Keratinocyte (primary cell): ENCODE results near the gene TENM4. TPM values are rescaled to one million over a fixed set of nuclear protein-coding genes. Genes with fewer than 3 reads are reported as not detected.

Experiments
- DNase-seq: peaks from one replicate; pipeline ENCODE4 v3.0.0-alpha.2; 2011; ENCODE audit warnings: low read depth, missing footprints, low spot score
- FAIRE-seq: peaks from 2 replicates; lab custom pipeline; 2011; peaks lifted over from hg19 to GRCh38; lab: Jason Lieb, UNC
- H2AFZ ChIP-seq: 2 replicates; pipeline ENCODE4 v1.6.0; 2012; ENCODE audit warnings: low read length, control low read depth, inconsistent platforms; ENCODE audit not compliant: control insufficient read depth
- H3K27ac ChIP-seq: 2 replicates; pipeline ENCODE4 v1.5.1; 2011; ENCODE audit warnings: low read length; ENCODE audit not compliant: control insufficient read depth, insufficient read depth
- H3K27me3 ChIP-seq: 3 replicates; pipeline ENCODE4 v1.6.0; 2011; ENCODE audit warnings: low read length; ENCODE audit not compliant: control insufficient read depth, insufficient read depth; ENCODE audit errors: extremely low read depth
- H3K36me3 ChIP-seq, 2 experiments: 2 replicates in 1 of 2; 3 replicates in 1 of 2; pipeline ENCODE4 v1.5.1; 2011; ENCODE audit warnings: low read length in 2 of 2, mild to moderate bottlenecking in 1 of 2; ENCODE audit not compliant: control insufficient read depth in 2 of 2, insufficient read depth in 2 of 2; ENCODE audit errors: extremely low read depth in 1 of 2
- H3K4me1 ChIP-seq: 3 replicates; pipeline ENCODE4 v1.5.1; 2011; ENCODE audit warnings: low read length; ENCODE audit not compliant: control insufficient read depth, insufficient read depth; ENCODE audit errors: extremely low read depth
- H3K4me2 ChIP-seq: 3 replicates; pipeline ENCODE4 v1.6.0; 2011; ENCODE audit warnings: low read depth, low read length; ENCODE audit not compliant: control insufficient read depth, insufficient read depth; ENCODE audit errors: extremely low read depth
- H3K4me3 ChIP-seq, 3 experiments: fragments of 200-600 bp in 1 of 3; sonication (generic) in 1 of 3; 2 replicates in 2 of 3; 3 replicates in 1 of 3; pipeline ENCODE4 v1.5.1; 2011 to 2016; ENCODE audit warnings: low read length in 3 of 3, mild to moderate bottlenecking in 3 of 3, control low read depth in 2 of 3, inconsistent platforms in 1 of 3, low read depth in 1 of 3, mixed read lengths in 1 of 3, mixed run types in 1 of 3, moderate library complexity in 1 of 3; ENCODE audit not compliant: control insufficient read depth in 2 of 3, insufficient read depth in 2 of 3; ENCODE audit errors: extremely low read depth in 1 of 3
- H3K79me2 ChIP-seq: 2 replicates; pipeline ENCODE4 v1.6.0; 2012; ENCODE audit warnings: low read length; ENCODE audit not compliant: control insufficient read depth, insufficient read depth
- H3K9ac ChIP-seq: 3 replicates; pipeline ENCODE4 v1.6.0; 2011; ENCODE audit warnings: low read length; ENCODE audit not compliant: control insufficient read depth, insufficient read depth; ENCODE audit errors: extremely low read depth
- H3K9me1 ChIP-seq: 3 replicates; pipeline ENCODE4 v1.6.0; 2011; ENCODE audit warnings: low read length; ENCODE audit not compliant: control insufficient read depth, insufficient read depth; ENCODE audit errors: extremely low read depth
- H3K9me3 ChIP-seq: 2 replicates; pipeline ENCODE4 v1.5.1; 2012; ENCODE audit warnings: low read depth, low read length; ENCODE audit not compliant: control insufficient read depth
- H4K20me1 ChIP-seq: 3 replicates; pipeline ENCODE4 v1.6.0; 2011; ENCODE audit warnings: low read length; ENCODE audit not compliant: control insufficient read depth, insufficient read depth; ENCODE audit errors: extremely low read depth
- CTCF ChIP-seq, 3 experiments: IDR thresholded peaks in 1 of 3; conservative IDR thresholded peaks in 1 of 3; optimal IDR thresholded peaks in 1 of 3; 2 replicates in 2 of 3; 3 replicates in 1 of 3; pipeline versions ENCODE3 to v1.5.1; 2011; ENCODE audit warnings: low read length in 3 of 3, mild to moderate bottlenecking in 3 of 3, moderate library complexity in 2 of 3, control low read depth in 1 of 3, inconsistent platforms in 1 of 3; ENCODE audit not compliant: insufficient read depth in 2 of 3; ENCODE audit errors: extremely low read depth in 1 of 3
- EZH2 ChIP-seq: IDR thresholded peaks from one replicate; pipeline ENCODE4 v1.6.1; 2012; ENCODE audit warnings: inconsistent platforms, mild to moderate bottlenecking, low read length, moderate library complexity
- dilution Hi-C: fragments of 300-500 bp; cut with MboI; formaldehyde crosslinking; loops from one replicate; pipeline ENCODE4 v1.7.0; 2020; ENCODE audit warnings: low sequenced_read_pairs; ENCODE audit not compliant: extremely low pct_ligation_motif_present
- polyA plus RNA-seq, 5 experiments: library from polyadenylated mRNA; depleted of rRNA in 3 of 5; stranded (reverse) in 3 of 5; stranded (forward) in 1 of 5; unstranded in 1 of 5; fragments of >200 nt; gene quantifications; 1 replicate in 1 of 5; 2 replicates in 3 of 5; 3 replicates in 1 of 5; pipeline versions ENCODE4 v1.2.1 to v1.2.3, GENCODE V29; 2011 to 2012; ENCODE audit warnings: missing spikeins in 2 of 5, low read depth in 1 of 5, low replicate concordance in 1 of 5

Gene TENM4
- polyA plus RNA-seq, 1 donor (not counting 4 experiments of a cell fraction or from before 2014, with no cell fraction given), result 3.5 TPM

DNA sequence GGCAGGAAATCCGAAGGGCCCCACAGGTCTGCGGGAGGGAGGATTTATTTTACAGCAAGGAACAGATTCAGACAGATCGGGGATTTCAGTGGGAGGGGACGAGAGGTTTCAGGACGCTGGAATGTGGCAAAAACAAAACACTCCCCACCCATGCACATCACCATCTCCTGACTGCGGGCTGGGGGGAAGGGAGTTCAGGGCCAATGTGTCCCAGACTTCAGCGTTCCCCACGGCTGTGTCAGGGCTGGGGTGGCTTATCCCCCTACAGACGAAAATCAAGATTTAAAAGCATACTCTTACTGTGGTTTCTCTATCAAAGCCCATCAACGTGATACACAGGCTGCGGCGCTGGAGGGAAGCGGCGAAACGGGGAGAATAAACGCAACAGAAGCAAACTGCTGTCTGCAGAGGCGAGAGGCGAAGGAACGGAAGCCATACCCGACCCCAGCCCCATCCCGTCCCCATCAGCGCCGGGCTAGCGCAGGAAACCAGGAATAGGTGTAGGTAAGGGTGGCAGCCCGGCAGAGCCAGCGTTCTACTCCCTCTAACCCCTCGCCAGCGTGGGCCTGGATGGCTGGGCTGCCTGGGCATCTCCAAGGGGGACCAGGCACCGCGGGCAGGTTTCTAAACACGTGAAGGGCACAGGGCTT is 2.7 kb downstream of the TENM4 start:
- Histone ChIP-seq H4K20me1 (no peaks in the 10 kb centered on the region), H3K9me3 (no peaks in the 10 kb centered on the region), H3K36me3 (peaks cover 0 to 9% of the 10 kb centered on the region in 2 experiments), H3K9me1 (no peaks in the 10 kb centered on the region), H3K27me3 (no peaks in the 10 kb centered on the region), H3K4me2 (peak overlapping the region; percentile 100), H3K27ac (peak overlapping the region; percentile 89), H3K4me1 (peaks cover 32% of the 10 kb centered on the region), H3K79me2 (peaks cover 62% of the 10 kb centered on the region), H3K9ac (peak overlapping the region; percentile 94), H2AFZ (peak overlapping the region; percentile 56), H3K4me3 (peak overlapping the region; percentile 69 to 80 (median 71))
- FAIRE-seq, result peak; percentile 67
- TF ChIP-seq CTCF (optimal IDR thresholded peaks at IDR 0.05 in 1 of 3, IDR thresholded peaks at IDR 0.05 in 1 of 3, conservative IDR thresholded peaks at IDR 0.05 in 1 of 3; ENCODE audit: extremely low read depth in 1 of 3, insufficient read depth in 2 of 3, low read length in 3 of 3), result no peak
- TF ChIP-seq EZH2, result no peak
- no peak for DNase-seq
- dilution Hi-C loops, result no loop called here

GRCh38 chr11:79437278-79437980 is 3.4 kb downstream of the TENM4 start:
- dilution Hi-C loops, result no loop called here
- DNase-seq, result no peak
- H3K9me3 ChIP-seq, result no peaks in the 10 kb centered on the region
- H3K36me3 ChIP-seq, result peaks cover 0 to 9% of the 10 kb centered on the region in 2 experiments
- peaks cover 69% of the 10 kb centered on the region for H3K79me2 ChIP-seq
- no peaks in the 10 kb centered on the region for H3K27me3 ChIP-seq
- H3K4me2 ChIP-seq, result peak overlapping the region; percentile 100
- H3K27ac ChIP-seq, result peak overlapping the region; percentile 89
- H3K9ac ChIP-seq, result peak overlapping the region; percentile 94
- no peak for FAIRE-seq
- no peaks in the 10 kb centered on the region for H3K9me1 ChIP-seq
- H3K4me3 ChIP-seq, result peak overlapping the region; percentile 69 to 81 (median 80)
- H2AFZ ChIP-seq, result peak overlapping the region; percentile 47
- no peak for TF ChIP-seq CTCF (optimal IDR thresholded peaks at IDR 0.05 in 1 of 3, IDR thresholded peaks at IDR 0.05 in 1 of 3, conservative IDR thresholded peaks at IDR 0.05 in 1 of 3; ENCODE audit: extremely low read depth in 1 of 3, insufficient read depth in 2 of 3, low read length in 3 of 3)
- TF ChIP-seq EZH2, result no peak
- peaks cover 39% of the 10 kb centered on the region for H3K4me1 ChIP-seq
- H4K20me1 ChIP-seq, result no peaks in the 10 kb centered on the region
